Brain microvascular endothelial cell (primary cell): Measurements from ENCODE around the gene CDCA4.
"Not testable (repeated sequence)": the region's sequence is repeated elsewhere in the genome, so short reads cannot be mapped to it uniquely, and the experiment has no call there.

ENCODE experiments used
- DNase-seq: peaks from one replicate; pipeline ENCODE4 v3.0.0-alpha.2; 2020
- H3K27ac ChIP-seq: fragments of 250-450 bp; sonication (Bioruptor Pico); 2 replicates; pipeline ENCODE4 v1.5.1; 2020; ENCODE audit warnings: mild to moderate bottlenecking, moderate library complexity
- H3K27me3 ChIP-seq: fragments of 250-450 bp; sonication (Bioruptor Pico); replicated peaks from 2 replicates; pipeline ENCODE4 v1.5.1; 2020; ENCODE audit warnings: mild to moderate bottlenecking
- H3K36me3 ChIP-seq: fragments of 250-450 bp; sonication (Bioruptor Pico); replicated peaks from 2 replicates; pipeline ENCODE4 v1.5.1; 2020; ENCODE audit warnings: mild to moderate bottlenecking
- H3K4me3 ChIP-seq: 2 replicates; pipeline ENCODE4 v1.5.1; 2011; ENCODE audit warnings: low read depth, mild to moderate bottlenecking, control low read depth, low read length, moderate library complexity
- CTCF ChIP-seq: IDR thresholded peaks from 2 replicates; pipeline ENCODE4 v1.5.1; 2011; ENCODE audit warnings: low read depth, mild to moderate bottlenecking, moderate library complexity, low read length, control low read depth, inconsistent platforms; ENCODE audit errors: missing control alignments
- in situ Hi-C: cut with HindIII; loops from 2 replicates; pipeline ENCODE4 v1.10.0; 2017; ENCODE audit warnings: low sequenced_read_pairs, low pct_ligation_motif_present

The CDCA4 gene

GRCh38 chr14:105067140-105067968, 46.5 kb upstream of the CDCA4 start:
- in situ Hi-C loops = no loop called here
- peak; percentile 43 for DNase-seq
- no peak overlapping the region for H3K27ac ChIP-seq
- TF ChIP-seq CTCF = no peak
- H3K4me3 ChIP-seq = no peak overlapping the region
- no peaks in the 10 kb centered on the region for H3K27me3 ChIP-seq
- H3K36me3 ChIP-seq = no peaks in the 10 kb centered on the region

- Histone ChIP-seq H3K27ac (no peak overlapping the region), H3K4me3 (no peak overlapping the region), H3K36me3 (no peaks in the 10 kb centered on the region), H3K27me3 (no peaks in the 10 kb centered on the region)
- in situ Hi-C loops = no loop called here
- TF ChIP-seq CTCF = peak; percentile 10
- no peak for DNase-seq
These were observed 45.6 kb upstream of the CDCA4 start for GRCh38 chr14:105066240-105067071.

GRCh38 chr14:105065280-105066228, 44.7 kb upstream of the CDCA4 start, which contains the start of gene GPR132:
Gene GPR132 (minus strand): TSS chr14:105065430. CDS start chr14:105055420, 10,010 bp downstream.
- no peak for TF ChIP-seq CTCF
- DNase-seq = no peak
- H3K27me3 ChIP-seq = no peaks in the 10 kb centered on the region
- in situ Hi-C loops = no loop called here
- H3K27ac ChIP-seq = no peak within 1 kb of the TSS
- no peak within 1 kb of the TSS for H3K4me3 ChIP-seq
- H3K36me3 ChIP-seq = no peaks in the 10 kb centered on the region

GRCh38 chr14:105064721-105065143, 43.8 kb upstream of the CDCA4 start:
- in situ Hi-C loops = no loop called here
- DNase-seq = peak; percentile 32
- H3K27me3 ChIP-seq = no peaks in the 10 kb centered on the region
- no peak for TF ChIP-seq CTCF
- no peak overlapping the region for H3K4me3 ChIP-seq
- no peaks in the 10 kb centered on the region for H3K36me3 ChIP-seq
- H3K27ac ChIP-seq = no peak overlapping the region

- H3K27me3 ChIP-seq = no peaks in the 10 kb centered on the region
- TF ChIP-seq CTCF = no peak
- H3K36me3 ChIP-seq = no peaks in the 10 kb centered on the region
- no peak overlapping the region for H3K27ac ChIP-seq
- in situ Hi-C loops = no loop called here
- no peak for DNase-seq
- H3K4me3 ChIP-seq = no peak overlapping the region
These were observed 43.1 kb upstream of the CDCA4 start for GRCh38 chr14:105064001-105064400.

- in situ Hi-C loops, H3K36me3 ChIP-seq, DNase-seq, H3K27me3 ChIP-seq, H3K4me3 ChIP-seq, H3K27ac ChIP-seq: not testable (repeated sequence)
These were observed 42.6 kb upstream of the CDCA4 start for GRCh38 chr14:105063506-105063905.
